ENCODE measurements around the gene SYDE1.

The SYDE1 gene

DNA sequence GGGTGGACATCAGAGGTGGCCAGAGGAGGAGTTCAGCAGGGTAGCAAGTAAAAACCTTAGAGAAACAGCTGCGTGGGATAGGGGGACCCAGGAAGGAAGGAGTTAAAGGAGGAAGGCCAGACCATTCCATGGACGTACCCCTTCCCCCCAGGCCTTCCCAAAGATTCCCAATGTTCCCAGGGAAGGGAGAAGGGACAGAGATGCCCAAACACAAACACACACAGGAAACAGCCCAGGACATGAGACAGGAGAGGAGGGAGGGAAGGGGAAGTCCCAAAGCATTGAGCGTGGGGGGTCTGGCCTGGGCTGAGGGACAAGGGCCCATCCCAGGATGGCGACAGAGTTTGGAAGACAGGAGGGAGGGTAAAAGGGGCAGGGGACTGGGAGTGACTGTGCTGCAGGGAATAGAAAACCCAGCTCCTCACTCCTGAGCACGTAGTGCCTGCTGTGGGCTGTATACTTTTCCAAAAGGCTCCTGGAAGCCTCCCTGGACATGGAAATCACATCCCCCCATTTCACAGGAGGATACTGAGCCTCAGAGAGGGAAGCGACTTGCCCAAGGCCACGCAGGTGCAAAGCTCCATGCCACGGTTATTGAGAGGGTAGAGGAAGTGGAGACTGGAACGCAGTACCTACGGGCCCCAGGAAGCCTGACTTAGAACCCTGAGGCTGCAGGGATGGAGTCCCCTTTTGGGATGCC is 1.1 kb downstream of the SYDE1 start:
- no peak for DNase-seq (ENCODE audit: low spot score)
- FAIRE-seq = no peak

- no peak for DNase-seq (ENCODE audit: low spot score)
- FAIRE-seq = no peak
Measured at GRCh38 chr19:15108845-15109767, 1.9 kb downstream of the SYDE1 start.

- no peak for FAIRE-seq
- DNase-seq (ENCODE audit: low spot score) = no peak
Measured at GRCh38 chr19:15109768-15110417, 2.7 kb downstream of the SYDE1 start.

GRCh38 chr19:15110418-15110815 is 3.2 kb downstream of the SYDE1 start:
- DNase-seq (ENCODE audit: low spot score) (no peak), FAIRE-seq (no peak)

- DNase-seq (ENCODE audit: low spot score) (no peak), FAIRE-seq (no peak)
Measured at GRCh38 chr19:15111758-15112157, 4.6 kb downstream of the SYDE1 start.

DNA sequence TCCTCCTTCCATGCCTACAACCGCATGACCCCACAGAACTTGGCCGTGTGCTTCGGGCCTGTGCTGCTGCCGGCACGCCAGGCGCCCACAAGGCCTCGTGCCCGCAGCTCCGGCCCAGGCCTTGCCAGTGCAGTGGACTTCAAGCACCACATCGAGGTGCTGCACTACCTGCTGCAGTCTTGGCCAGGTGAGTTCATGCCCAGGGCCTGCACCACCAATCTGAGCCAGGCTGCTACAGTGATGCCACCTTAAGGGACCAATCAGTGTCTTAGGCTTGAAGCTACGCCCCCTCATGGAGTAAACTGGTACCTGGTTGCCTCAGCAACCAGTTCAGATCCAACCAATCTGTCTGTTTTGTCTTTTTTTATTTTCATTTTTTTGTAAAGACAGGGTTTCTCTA is 5.2 kb downstream of the SYDE1 start:
- FAIRE-seq (no peak), DNase-seq (ENCODE audit: low spot score) (no peak)

GRCh38 chr19:15113245-15114152 is 6.3 kb downstream of the SYDE1 start:
- no peak for FAIRE-seq

GRCh38 chr19:15114153-15114540 is 6.9 kb downstream of the SYDE1 start:
- FAIRE-seq = no peak
- DNase-seq (ENCODE audit: low spot score) = no peak

More at GRCh38 chr19:15113245-15114152, 6.3 kb downstream of the SYDE1 start:
- DNase-seq (ENCODE audit: low spot score) = no peak

- FAIRE-seq (no peak), DNase-seq (ENCODE audit: low spot score) (no peak)
Measured at GRCh38 chr19:15115080-15115479, 7.9 kb downstream of the SYDE1 start.

GRCh38 chr19:15115762-15116615 is 8.8 kb downstream of the SYDE1 start:
- DNase-seq (ENCODE audit: low spot score) = no peak
- FAIRE-seq = no peak

DNA sequence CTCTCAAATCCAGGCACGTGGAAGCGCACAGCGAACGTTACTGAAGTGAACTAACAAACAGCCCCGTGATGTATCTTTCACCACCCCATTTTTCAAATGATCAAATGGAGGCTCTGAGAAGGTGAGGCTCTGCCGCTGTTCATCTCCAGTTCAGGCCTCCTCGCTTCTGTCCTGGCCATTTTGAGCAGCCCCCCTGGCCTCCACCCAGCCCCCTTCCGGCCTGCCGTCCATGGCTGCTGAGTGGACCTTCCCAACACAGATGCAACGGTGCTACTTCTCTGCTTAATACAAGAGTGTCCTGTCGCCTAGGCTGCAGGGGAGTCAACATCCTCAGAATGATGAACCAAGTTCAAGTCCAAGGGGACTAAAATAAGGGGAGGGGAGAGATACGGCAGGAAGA is 9.7 kb downstream of the SYDE1 start:
- FAIRE-seq (no peak), DNase-seq (ENCODE audit: low spot score) (no peak)

DNA sequence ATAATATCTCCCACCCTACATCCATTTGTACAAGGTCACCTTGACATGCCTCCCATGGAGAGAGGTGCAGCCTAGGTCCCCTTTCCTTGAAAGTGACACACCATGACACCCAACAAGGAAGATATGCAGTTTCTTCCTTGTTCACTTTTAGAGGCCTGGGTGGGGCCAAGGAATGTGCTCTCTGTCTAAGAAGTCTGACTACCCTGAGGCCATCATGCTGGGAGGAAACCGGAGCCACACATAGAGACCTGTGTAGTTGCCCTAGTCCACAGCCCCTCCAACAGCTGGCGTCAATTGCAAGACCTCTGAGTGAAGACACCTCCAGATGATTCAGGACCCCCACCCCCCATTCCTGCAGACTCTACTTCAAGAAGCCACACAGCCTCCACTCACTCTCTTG is 11.0 kb downstream of the SYDE1 start:
- FAIRE-seq (no peak), DNase-seq (ENCODE audit: low spot score) (no peak)

GRCh38 chr19:15118789-15119494 is 11.7 kb downstream of the SYDE1 start:
- DNase-seq (ENCODE audit: low spot score) = no peak
- FAIRE-seq = no peak

DNA sequence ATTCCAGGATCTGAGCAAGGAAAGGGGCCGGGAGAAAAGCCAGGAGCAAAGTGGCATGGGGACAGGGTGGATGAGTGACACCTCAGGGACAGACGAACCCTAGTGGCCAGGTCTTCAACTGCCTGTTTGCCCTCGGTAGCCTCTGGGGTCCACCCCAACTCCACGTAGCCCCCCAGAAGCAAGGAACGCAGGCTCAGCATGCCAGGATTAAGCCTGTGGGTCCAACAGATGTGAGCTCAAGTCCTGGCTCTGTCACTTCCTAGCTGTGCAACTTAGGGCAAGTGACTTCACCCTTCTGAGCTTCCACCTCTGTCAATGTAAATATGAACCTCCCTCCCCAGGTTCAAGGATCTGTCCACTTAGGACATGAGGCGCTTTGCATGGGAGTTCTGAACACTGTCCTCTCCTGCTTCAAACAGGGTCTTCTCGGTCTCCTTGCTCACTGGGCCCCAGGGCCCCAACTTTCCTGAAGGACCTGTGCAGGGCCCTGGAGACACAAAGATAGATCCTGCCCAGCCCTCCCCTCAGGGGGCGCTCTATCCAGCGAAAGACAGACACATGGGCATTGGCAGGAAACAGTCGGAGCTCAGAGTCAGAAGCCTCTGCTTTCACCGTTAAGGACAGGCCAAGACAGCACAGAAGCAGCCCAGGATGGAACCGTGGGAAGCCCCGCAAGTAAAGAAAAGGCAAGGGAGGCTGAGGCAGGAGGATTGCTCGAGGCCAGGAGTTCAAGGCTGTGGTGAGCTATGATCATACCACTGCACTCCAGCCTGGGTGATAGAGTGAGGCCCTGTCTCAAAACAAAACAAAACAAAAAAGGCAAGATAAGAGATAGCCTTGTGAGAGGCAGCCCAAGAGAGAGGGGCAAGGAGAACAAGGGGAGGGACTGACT is 13.2 kb downstream of the SYDE1 start:
- DNase-seq (ENCODE audit: low spot score) = no peak
- no peak for FAIRE-seq

- FAIRE-seq (no peak), DNase-seq (ENCODE audit: low spot score) (no peak)
Measured at GRCh38 chr19:15122331-15123030, 15.3 kb downstream of the SYDE1 start.

DNA sequence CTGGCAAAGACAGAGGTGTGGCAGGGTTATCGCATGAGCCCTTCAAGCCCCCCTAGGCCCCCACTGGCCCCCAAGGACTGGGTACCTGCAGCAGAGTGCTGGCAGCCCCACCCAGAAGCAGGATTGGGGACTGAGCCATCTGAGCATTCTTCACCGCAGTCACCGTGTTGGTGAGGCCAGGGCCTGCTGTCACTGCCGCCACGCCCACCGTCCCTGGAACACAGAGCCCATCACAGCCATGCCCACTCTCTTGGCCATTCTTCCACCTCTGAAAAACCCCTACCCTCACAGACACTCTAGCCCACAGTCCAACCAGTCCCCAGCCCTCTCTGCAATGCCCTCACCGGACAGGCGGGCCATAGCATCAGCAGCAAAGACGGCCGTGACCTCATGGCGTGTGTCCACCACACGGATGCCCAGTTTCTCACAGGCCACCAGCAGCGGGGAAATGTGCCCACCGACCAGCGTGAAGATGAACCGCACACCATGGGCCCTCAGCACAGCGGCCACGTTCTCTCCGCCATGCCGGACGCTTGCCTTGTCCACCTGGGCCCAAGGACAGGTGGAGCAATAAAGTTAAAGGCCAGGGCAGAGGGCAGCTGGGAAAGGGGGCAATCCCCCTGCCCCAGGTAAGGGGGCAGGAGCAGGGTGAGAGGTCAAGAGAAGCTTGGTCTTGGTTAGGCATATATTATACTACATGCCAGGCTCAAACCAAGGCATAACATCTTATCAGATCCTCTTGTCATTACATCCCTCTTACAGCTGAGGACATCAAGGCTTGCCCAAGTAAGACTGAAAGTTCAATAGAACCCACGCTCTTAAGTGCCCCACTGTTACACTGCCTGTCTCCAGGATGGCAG is 16.1 kb downstream of the SYDE1 start:
- FAIRE-seq (no peak), DNase-seq (ENCODE audit: low spot score) (no peak)

DNA sequence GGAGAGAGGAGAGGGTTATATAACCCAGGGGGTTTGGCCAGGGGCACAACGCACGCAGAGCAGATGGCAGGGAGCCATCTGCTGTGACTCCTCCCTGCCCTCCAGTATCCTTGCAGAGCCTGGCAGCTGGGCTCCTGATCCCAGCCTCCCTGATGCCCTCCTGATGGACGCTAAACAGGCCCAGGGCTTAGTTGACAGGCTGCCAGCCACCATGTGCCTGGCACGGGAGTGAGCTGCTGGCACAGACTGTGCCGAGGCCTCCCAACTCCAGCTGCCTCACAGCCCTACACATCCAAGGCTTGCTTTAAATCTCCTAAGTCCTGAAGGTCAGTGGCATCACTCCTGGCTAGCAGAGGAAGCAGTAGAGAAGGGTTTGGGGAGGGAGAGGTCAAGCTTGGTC is 16.7 kb downstream of the SYDE1 start:
- DNase-seq (ENCODE audit: low spot score) = no peak
- no peak for FAIRE-seq

Measured in urothelium cell line (cell line).